Sigmoid colon (tissue), 7 donors: ENCODE results near the gene MESP1. TPM values are rescaled to one million over a fixed set of nuclear protein-coding genes. Genes with fewer than 3 reads are reported as not detected.

Experiments
- DNase-seq: peaks from one replicate; pipeline ENCODE4 v3.0.0-alpha.2; 2019
- H3K27ac ChIP-seq, 4 donors: fragments of 200-600 bp; sonication (generic); one replicate each; pipeline ENCODE4 v1.5.1; 2016 to 2019; ENCODE audit warnings: mild to moderate bottlenecking in 1 of 4
- H3K27me3 ChIP-seq, 3 donors: fragments of 200-600 bp; sonication (generic); one replicate each; pipeline ENCODE4 v1.5.1; 2019; ENCODE audit warnings: mild to moderate bottlenecking in 1 of 3
- H3K36me3 ChIP-seq, 4 donors: fragments of 200-600 bp; sonication (generic); one replicate each; pipeline ENCODE4 v1.5.1; 2016 to 2019
- H3K4me1 ChIP-seq, 4 donors: fragments of 200-600 bp; sonication (generic); one replicate each; pipeline ENCODE4 v1.5.1; 2017 to 2019
- H3K4me3 ChIP-seq, 4 donors: fragments of 200-600 bp; sonication (generic); one replicate each; pipeline ENCODE4 v1.5.1; 2017 to 2019; ENCODE audit warnings: mild to moderate bottlenecking in 2 of 4, moderate library complexity in 1 of 4
- H3K9me3 ChIP-seq, 4 donors: fragments of 200-600 bp in 3 of 4; sonication (generic) in 3 of 4; one replicate each; pipeline versions ENCODE4 v1.5.1 to v1.6.1; 2013 to 2019
- EP300 ChIP-seq, 4 donors: sonication (generic); formaldehyde crosslinking; IDR thresholded peaks; one replicate each; pipeline ENCODE4 v1.6.1; 2017; ENCODE audit warnings: antibody characterized with exemption in 4 of 4
- POLR2A ChIP-seq, 2 donors: fragments of 450-650 bp; IDR thresholded peaks; one replicate each; pipeline ENCODE4 v1.6.1; 2016; ENCODE audit warnings: antibody characterized with exemption in 2 of 2, mild to moderate bottlenecking in 2 of 2, moderate library complexity in 2 of 2
- POLR2AphosphoS5 ChIP-seq, 4 donors: sonication (generic); formaldehyde crosslinking; IDR thresholded peaks; one replicate each; pipeline ENCODE4 v1.6.1; 2017; ENCODE audit warnings: antibody characterized with exemption in 4 of 4
- WGBS, 2 donors: extraction: QIAGEN DNeasy Blood & Tissue Kit; methylation state at CpG; one replicate each; pipeline ENCODE4 v1.1.7; 2013; 5-methylcytosine and 5-hydroxymethylcytosine counted together
- intact Hi-C: fragments of 100-400 bp; cut with DNase I; formaldehyde crosslinking; loops from one replicate; pipeline ENCODE4 v1.15.1; 2023
- polyA plus RNA-seq, 3 donors: library from polyadenylated mRNA; stranded (reverse); fragments of 200-250 nt; gene quantifications; one replicate each; pipeline ENCODE4 v1.2.3, GENCODE V29; 2013
- total RNA-seq, 4 donors: library from RNA; depleted of rRNA; stranded (reverse); fragments of >200 nt; gene quantifications; one replicate each; pipeline ENCODE4 v1.1.0, GENCODE V29; 2016
- TF ChIP-seq, protein P1 (sequence below), 4 experiments: fragments of 450-650 bp in 3 of 4; fragments of 200-600 bp in 1 of 4; IDR thresholded peaks; one replicate each; pipeline ENCODE4 v1.5.1; 2016 to 2019; ENCODE audit warnings: antibody characterized with exemption in 4 of 4, mild to moderate bottlenecking in 3 of 4, moderate library complexity in 2 of 4
- donor health status: healthy with polysubstance abuse.
- donor health status: Bipolar disorder and iron deficiency.
- donor health status: healthy.

MESP1 gene
- total and polyA plus RNA-seq, 7 donors: 2.7 to 10.2 (median 3.6) TPM

GRCh38 chr15:89745131-89745530 lies 5.9 kb downstream of the MESP1 start:
- TF ChIP-seq, protein P1, sequence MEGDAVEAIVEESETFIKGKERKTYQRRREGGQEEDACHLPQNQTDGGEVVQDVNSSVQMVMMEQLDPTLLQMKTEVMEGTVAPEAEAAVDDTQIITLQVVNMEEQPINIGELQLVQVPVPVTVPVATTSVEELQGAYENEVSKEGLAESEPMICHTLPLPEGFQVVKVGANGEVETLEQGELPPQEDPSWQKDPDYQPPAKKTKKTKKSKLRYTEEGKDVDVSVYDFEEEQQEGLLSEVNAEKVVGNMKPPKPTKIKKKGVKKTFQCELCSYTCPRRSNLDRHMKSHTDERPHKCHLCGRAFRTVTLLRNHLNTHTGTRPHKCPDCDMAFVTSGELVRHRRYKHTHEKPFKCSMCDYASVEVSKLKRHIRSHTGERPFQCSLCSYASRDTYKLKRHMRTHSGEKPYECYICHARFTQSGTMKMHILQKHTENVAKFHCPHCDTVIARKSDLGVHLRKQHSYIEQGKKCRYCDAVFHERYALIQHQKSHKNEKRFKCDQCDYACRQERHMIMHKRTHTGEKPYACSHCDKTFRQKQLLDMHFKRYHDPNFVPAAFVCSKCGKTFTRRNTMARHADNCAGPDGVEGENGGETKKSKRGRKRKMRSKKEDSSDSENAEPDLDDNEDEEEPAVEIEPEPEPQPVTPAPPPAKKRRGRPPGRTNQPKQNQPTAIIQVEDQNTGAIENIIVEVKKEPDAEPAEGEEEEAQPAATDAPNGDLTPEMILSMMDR (IDR thresholded peaks at IDR 0.05): no peak
- TF ChIP-seq POLR2AphosphoS5 (IDR thresholded peaks at IDR 0.05) (no peak), EP300 (IDR thresholded peaks at IDR 0.05) (no peak), POLR2A (IDR thresholded peaks at IDR 0.05) (no peak)
- DNase-seq: no peak

GRCh38 chr15:89743594-89743993 lies 7.5 kb downstream of the MESP1 start:
- H3K27me3 ChIP-seq: peaks cover 0 to 13% (median 0%) of the 10 kb centered on the region in 3 donors
- peaks cover 0 to 13% (median 10%) of the 10 kb centered on the region in 4 donors for H3K4me1 ChIP-seq
- TF ChIP-seq POLR2AphosphoS5 (IDR thresholded peaks at IDR 0.05) (no peak), POLR2A (IDR thresholded peaks at IDR 0.05) (no peak), EP300 (IDR thresholded peaks at IDR 0.05) (no peak)
- TF ChIP-seq, protein P1 (IDR thresholded peaks at IDR 0.05): no peak
- H3K27ac ChIP-seq: no peak overlapping the region
- H3K9me3 ChIP-seq: no peaks in the 10 kb centered on the region
- H3K36me3 ChIP-seq: no peaks in the 10 kb centered on the region
- DNase-seq: no peak
- intact Hi-C loops: loop anchor here (10.0 kb wide), 1 partner anchor 261 kb away; the partner anchor contains the start of gene ZNF710
- no peak overlapping the region for H3K4me3 ChIP-seq
- 73 to 80% methylated on average over 8 of the region's 8 CpGs for WGBS, 2 donors

More at GRCh38 chr15:89745131-89745530, 5.9 kb downstream of the MESP1 start:
- H3K36me3 ChIP-seq: no peaks in the 10 kb centered on the region
- peaks cover 0 to 27% (median 23%) of the 10 kb centered on the region in 4 donors for H3K4me1 ChIP-seq
- H3K9me3 ChIP-seq: no peaks in the 10 kb centered on the region
- no peak overlapping the region for H3K4me3 ChIP-seq
- peaks cover 0 to 13% (median 0%) of the 10 kb centered on the region in 3 donors for H3K27me3 ChIP-seq
- intact Hi-C loops: loop anchor here (10.0 kb wide), 1 partner anchor 260 kb away; the partner anchor contains the start of gene ZNF710
- 89 to 93% methylated on average over 13 of the region's 13 CpGs for WGBS, 2 donors
- no peak overlapping the region for H3K27ac ChIP-seq

DNA sequence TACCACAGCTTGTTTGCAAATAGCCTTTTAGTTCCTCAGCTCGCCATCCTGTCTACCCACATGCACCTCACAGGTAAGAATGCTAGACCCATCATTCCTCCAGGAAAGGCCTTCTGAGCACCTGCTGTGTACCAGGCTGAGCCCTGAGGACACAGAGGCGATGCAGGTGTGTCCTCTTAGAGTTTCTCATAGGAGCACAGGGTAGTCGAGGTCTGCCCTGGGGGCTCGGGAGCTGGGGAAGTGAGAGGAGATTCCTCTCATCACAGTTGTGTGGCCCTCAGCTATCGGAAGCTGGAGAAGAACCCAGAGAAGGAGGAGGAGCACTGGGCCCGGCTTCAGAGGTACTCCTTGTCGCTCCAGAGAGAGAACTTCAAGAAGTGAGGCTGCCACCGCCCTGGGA lies 8.0 kb downstream of the MESP1 start:
- no peak for TF ChIP-seq EP300 (IDR thresholded peaks at IDR 0.05)
- TF ChIP-seq POLR2AphosphoS5 (IDR thresholded peaks at IDR 0.05): no peak
- no peak for TF ChIP-seq POLR2A (IDR thresholded peaks at IDR 0.05)
- TF ChIP-seq, protein P1 (IDR thresholded peaks at IDR 0.05): no peak
- Histone ChIP-seq H3K27me3 (peaks cover 0 to 13% (median 0%) of the 10 kb centered on the region in 3 donors), H3K9me3 (no peaks in the 10 kb centered on the region), H3K36me3 (no peaks in the 10 kb centered on the region), H3K27ac (no peak overlapping the region), H3K4me3 (no peak overlapping the region), H3K4me1 (peaks cover 0 to 10% (median 8%) of the 10 kb centered on the region in 4 donors)
- intact Hi-C loops: loop anchor here (10.0 kb wide), 1 partner anchor 262 kb away; the partner anchor contains the start of gene ZNF710
- 90 to 91% methylated on average over 8 of the region's 8 CpGs for WGBS, 2 donors
- DNase-seq: no peak

- Histone ChIP-seq H3K4me1 (peaks cover 0 to 3% (median 0%) of the 10 kb centered on the region in 4 donors), H3K27ac (no peak overlapping the region), H3K4me3 (no peak overlapping the region), H3K9me3 (no peaks in the 10 kb centered on the region), H3K36me3 (no peaks in the 10 kb centered on the region), H3K27me3 (peaks cover 0 to 2% (median 0%) of the 10 kb centered on the region in 3 donors)
- no peak for TF ChIP-seq POLR2AphosphoS5 (IDR thresholded peaks at IDR 0.05)
- TF ChIP-seq, protein P1 (IDR thresholded peaks at IDR 0.05): peak; percentile 74 to 93 (median 90)
- DNase-seq: peak; percentile 74
- 4 to 7% methylated on average over 8 of the region's 8 CpGs for WGBS, 2 donors
- intact Hi-C loops: loop anchor here (1.0 to 10.0 kb wide), 2 partner anchors 135 to 265 kb away; partner anchors contain the start of gene ZNF710
Measured at GRCh38 chr15:89740137-89740536, 10.9 kb downstream of the MESP1 start.
